Upper lobe of right lung (tissue), 1 donor: ENCODE data around the gene TNFRSF19. TPM values are rescaled to one million over a fixed set of nuclear protein-coding genes. Genes with fewer than 3 reads are reported as not detected.

Experiments
- ATAC-seq: fragments of 200-7000 bp; cut with Tn5 transposase; one replicate; pipeline ENCODE4 v1.9.1; 2020; ENCODE audit warnings: mild to moderate bottlenecking, moderate library complexity
- DNase-seq: peaks from one replicate; pipeline ENCODE4 v3.0.0-alpha.2; 2020
- H3K27ac ChIP-seq: fragments of 200-600 bp; one replicate; pipeline ENCODE4 v1.8.0; 2022
- H3K27me3 ChIP-seq: fragments of 200-600 bp; one replicate; pipeline ENCODE4 v1.8.0; 2022; ENCODE audit warnings: mild to moderate bottlenecking
- H3K36me3 ChIP-seq: fragments of 200-600 bp; one replicate; pipeline ENCODE4 v1.8.0; 2022
- H3K4me1 ChIP-seq: fragments of 200-600 bp; one replicate; pipeline ENCODE4 v1.8.0; 2022
- H3K4me3 ChIP-seq: fragments of 200-600 bp; one replicate; pipeline ENCODE4 v1.8.0; 2022; ENCODE audit warnings: mild to moderate bottlenecking
- H3K9me3 ChIP-seq: fragments of 200-600 bp; one replicate; pipeline ENCODE4 v1.8.0; 2022
- CTCF ChIP-seq: fragments of 200-600 bp; IDR thresholded peaks from one replicate; pipeline ENCODE4 v1.8.0; 2022; ENCODE audit warnings: antibody characterized with exemption
- intact Hi-C: fragments of 100-400 bp; cut with DNase I; formaldehyde crosslinking; loops from one replicate; pipeline ENCODE4 v1.11.0; 2022
- total RNA-seq: library from RNA; stranded (reverse); fragmentation: NEBNext Ultra II Directional; extraction: Animal tissue kit (Norgen Biotek cat#: 25700); gene quantifications from one replicate; pipeline ENCODE4 v1.2.1, GENCODE V29; 2021
- donor health status: DM: no; HTN: yes; CAD: no; lungs with severe emphysema.

Gene TNFRSF19
- total RNA-seq, 1 donor from 2014 or later = 17.9 TPM

GRCh38 chr13:23608138-23608537, 37.9 kb downstream of the TNFRSF19 start:
- no peak for TF ChIP-seq CTCF
- H3K4me1 ChIP-seq = peaks cover 36% of the 10 kb centered on the region
- no peaks in the 10 kb centered on the region for H3K36me3 ChIP-seq
- no peak for DNase-seq
- intact Hi-C loops = no loop called here
- ATAC-seq = no peak
- no peak overlapping the region for H3K4me3 ChIP-seq
- H3K9me3 ChIP-seq = no peaks in the 10 kb centered on the region
- H3K27me3 ChIP-seq = no peaks in the 10 kb centered on the region
- H3K27ac ChIP-seq = peak overlapping the region; percentile 49

- peak; percentile 75 for ATAC-seq
- DNase-seq = no peak
Observed at GRCh38 chr13:23608701-23609413, 38.6 kb downstream of the TNFRSF19 start.

GRCh38 chr13:23609414-23609760, 39.2 kb downstream of the TNFRSF19 start:
- DNase-seq (no peak), ATAC-seq (peak; percentile 78)
- H3K4me3 ChIP-seq = peak overlapping the region; percentile 14
- H3K27ac ChIP-seq = peak overlapping the region; percentile 49
- H3K4me1 ChIP-seq = peaks cover 36% of the 10 kb centered on the region
- intact Hi-C loops = no loop called here
- no peaks in the 10 kb centered on the region for H3K36me3 ChIP-seq
- no peaks in the 10 kb centered on the region for H3K27me3 ChIP-seq
- no peak for TF ChIP-seq CTCF
- H3K9me3 ChIP-seq = no peaks in the 10 kb centered on the region

More at GRCh38 chr13:23608701-23609413, 38.6 kb downstream of the TNFRSF19 start:
- Histone ChIP-seq H3K4me3 (no peak overlapping the region), H3K4me1 (peaks cover 36% of the 10 kb centered on the region), H3K27me3 (no peaks in the 10 kb centered on the region), H3K27ac (peak overlapping the region; percentile 49), H3K36me3 (no peaks in the 10 kb centered on the region), H3K9me3 (no peaks in the 10 kb centered on the region)
- intact Hi-C loops = no loop called here
- no peak for TF ChIP-seq CTCF

- Histone ChIP-seq H3K27me3 (no peaks in the 10 kb centered on the region), H3K27ac (peak overlapping the region; percentile 49), H3K36me3 (no peaks in the 10 kb centered on the region), H3K9me3 (no peaks in the 10 kb centered on the region), H3K4me1 (peaks cover 36% of the 10 kb centered on the region), H3K4me3 (peak overlapping the region; percentile 14)
- ATAC-seq = peak; percentile 21
- intact Hi-C loops = no loop called here
- TF ChIP-seq CTCF = no peak
- no peak for DNase-seq
Observed at GRCh38 chr13:23609874-23610576, 39.8 kb downstream of the TNFRSF19 start.

GRCh38 chr13:23610966-23611491, 40.8 kb downstream of the TNFRSF19 start:
- DNase-seq (no peak), ATAC-seq (peak; percentile 46)
- peak overlapping the region; percentile 49 for H3K27ac ChIP-seq
- H3K36me3 ChIP-seq = no peaks in the 10 kb centered on the region
- H3K4me3 ChIP-seq = no peak overlapping the region
- no peaks in the 10 kb centered on the region for H3K27me3 ChIP-seq
- TF ChIP-seq CTCF = no peak
- intact Hi-C loops = no loop called here
- peaks cover 36% of the 10 kb centered on the region for H3K4me1 ChIP-seq
- H3K9me3 ChIP-seq = no peaks in the 10 kb centered on the region
